ENCODE data around the gene KDM5B.
"Not testable (repeated sequence)": the region's sequence is repeated elsewhere in the genome, so short reads cannot be mapped to it uniquely, and the experiment has no call there.

The KDM5B gene

GRCh38 chr1:202791077-202791747 lies 17.0 kb downstream of the KDM5B start:
- DNase-seq: no peak

GRCh38 chr1:202788800-202789199 lies 19.4 kb downstream of the KDM5B start:
- DNase-seq: no peak

GRCh38 chr1:202786804-202787203 lies 21.4 kb downstream of the KDM5B start:
- DNase-seq: no peak

- no peak for DNase-seq
Observed at GRCh38 chr1:202781180-202781579, 27.0 kb downstream of the KDM5B start.

GRCh38 chr1:202770135-202770534 lies 38.1 kb downstream of the KDM5B start:
- DNase-seq: no peak

- DNase-seq: no peak
Observed at GRCh38 chr1:202765721-202766120, 42.5 kb downstream of the KDM5B start.

GRCh38 chr1:202762019-202762418 lies 46.2 kb downstream of the KDM5B start:
- no peak for DNase-seq

GRCh38 chr1:202760589-202760988 lies 47.6 kb downstream of the KDM5B start:
- no peak for DNase-seq

GRCh38 chr1:202756391-202756790 lies 51.8 kb downstream of the KDM5B start:
- DNase-seq: no peak

- no peak for DNase-seq
Observed at GRCh38 chr1:202754293-202754692, 53.9 kb downstream of the KDM5B start.

GRCh38 chr1:202752774-202753173 lies 55.4 kb downstream of the KDM5B start:
- DNase-seq: no peak

- DNase-seq: no peak
Observed at GRCh38 chr1:202750761-202751160, 57.5 kb downstream of the KDM5B start.

- DNase-seq: no peak
Observed at GRCh38 chr1:202750024-202750423, 58.2 kb downstream of the KDM5B start.

GRCh38 chr1:202745323-202745888 lies 62.8 kb downstream of the KDM5B start:
- no peak for DNase-seq

GRCh38 chr1:202744770-202745169 lies 63.5 kb downstream of the KDM5B start:
- not testable (repeated sequence) for DNase-seq

GRCh38 chr1:202742496-202742895 lies 65.7 kb downstream of the KDM5B start:
- DNase-seq: no peak

GRCh38 chr1:202733251-202733650 lies 75.0 kb downstream of the KDM5B start:
- peak in 1 of 14 donors; percentile 31 for DNase-seq

- no peak for DNase-seq
Observed at GRCh38 chr1:202728951-202729350, 79.3 kb downstream of the KDM5B start.

GRCh38 chr1:202725526-202725925 lies 82.7 kb downstream of the KDM5B start:
- no peak for DNase-seq

GRCh38 chr1:202723708-202724107 lies 84.5 kb downstream of the KDM5B start:
- DNase-seq: no peak

- DNase-seq: not testable (repeated sequence)
Observed at GRCh38 chr1:202723046-202723445, 85.2 kb downstream of the KDM5B start.

- DNase-seq: no peak
Observed at GRCh38 chr1:202716654-202717053, 91.6 kb downstream of the KDM5B start.

GRCh38 chr1:202714202-202714601 lies 94.0 kb downstream of the KDM5B start:
- DNase-seq: not testable (repeated sequence)

GRCh38 chr1:202713110-202713509 lies 95.1 kb downstream of the KDM5B start:
- DNase-seq: no peak

Measured in C1 segment of cervical spinal cord (tissue), 14 donors.